OCI-LY3 (cell line): Measurements from ENCODE around the gene PBRM1.

Experiments used
- EZH2phosphoT487 ChIP-seq: fragments of 200-600 bp; shearing (Covaris generic); IDR thresholded peaks from 2 replicates; pipeline ENCODE4 v1.6.1; 2018; ENCODE audit warnings: antibody characterized with exemption, mixed run types, low read depth
- TF ChIP-seq, protein P1 (sequence below): fragments of 200-600, 300-600 bp; sonication (generic); IDR thresholded peaks from 2 replicates; pipeline ENCODE4 v1.5.1; 2014; ENCODE audit warnings: antibody characterized with exemption, low read length, low read depth

DNA sequence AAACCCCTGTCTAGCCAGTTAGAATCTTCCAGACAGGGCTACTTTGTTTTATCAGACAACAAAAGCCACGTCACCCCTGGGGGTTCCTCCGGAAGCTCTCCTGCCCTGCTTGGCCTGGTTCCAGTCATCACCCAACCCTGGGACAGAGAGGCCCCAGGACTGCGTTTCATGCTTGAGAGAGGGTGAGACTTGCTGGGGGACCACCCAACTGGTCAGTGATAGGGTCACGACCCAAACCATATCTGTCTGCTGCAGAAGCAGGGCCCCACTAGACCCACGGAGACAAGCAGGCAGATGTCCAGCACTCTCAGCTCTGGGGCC, 153.2 kb downstream of the PBRM1 start:
- TF ChIP-seq, protein P1, sequence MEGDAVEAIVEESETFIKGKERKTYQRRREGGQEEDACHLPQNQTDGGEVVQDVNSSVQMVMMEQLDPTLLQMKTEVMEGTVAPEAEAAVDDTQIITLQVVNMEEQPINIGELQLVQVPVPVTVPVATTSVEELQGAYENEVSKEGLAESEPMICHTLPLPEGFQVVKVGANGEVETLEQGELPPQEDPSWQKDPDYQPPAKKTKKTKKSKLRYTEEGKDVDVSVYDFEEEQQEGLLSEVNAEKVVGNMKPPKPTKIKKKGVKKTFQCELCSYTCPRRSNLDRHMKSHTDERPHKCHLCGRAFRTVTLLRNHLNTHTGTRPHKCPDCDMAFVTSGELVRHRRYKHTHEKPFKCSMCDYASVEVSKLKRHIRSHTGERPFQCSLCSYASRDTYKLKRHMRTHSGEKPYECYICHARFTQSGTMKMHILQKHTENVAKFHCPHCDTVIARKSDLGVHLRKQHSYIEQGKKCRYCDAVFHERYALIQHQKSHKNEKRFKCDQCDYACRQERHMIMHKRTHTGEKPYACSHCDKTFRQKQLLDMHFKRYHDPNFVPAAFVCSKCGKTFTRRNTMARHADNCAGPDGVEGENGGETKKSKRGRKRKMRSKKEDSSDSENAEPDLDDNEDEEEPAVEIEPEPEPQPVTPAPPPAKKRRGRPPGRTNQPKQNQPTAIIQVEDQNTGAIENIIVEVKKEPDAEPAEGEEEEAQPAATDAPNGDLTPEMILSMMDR = no peak
- no peak for TF ChIP-seq EZH2phosphoT487
